Stimulated activated memory B cell treated with anti-CD40 and anti-IgM and Interleukin-4, amounts not matched to agents 10 μg/mL and 1 μg/mL and 100 μg/mL, for 72 hours (primary cell): Measurements from ENCODE around the gene PSMG3.
"Not testable (repeated sequence)": the region's sequence is repeated elsewhere in the genome, so short reads cannot be mapped to it uniquely, and the experiment has no call there.

Experiments used
- ATAC-seq: fragments of 150-1000 bp; cut with Tn5 transposase; 2 replicates; pipeline ENCODE4 v1.10.0; 2021
- H3K27ac Mint-ChIP-seq: one replicate; pipeline ENCODE4 v1.8.0; 2022; ENCODE audit warnings: mild to moderate bottlenecking, mixed read lengths
- H3K27me3 Mint-ChIP-seq: one replicate; pipeline ENCODE4 v1.8.0; 2022; ENCODE audit warnings: mixed read lengths
- H3K36me3 Mint-ChIP-seq: one replicate; pipeline ENCODE4 v1.8.0; 2022; ENCODE audit warnings: mixed read lengths
- H3K4me1 Mint-ChIP-seq: one replicate; pipeline ENCODE4 v1.8.0; 2022; ENCODE audit warnings: mixed read lengths
- H3K4me3 Mint-ChIP-seq: one replicate; pipeline ENCODE4 v1.8.0; 2022; ENCODE audit warnings: mild to moderate bottlenecking, moderate library complexity, mixed read lengths
- H3K9me3 Mint-ChIP-seq: one replicate; pipeline ENCODE4 v1.8.0; 2022; ENCODE audit warnings: mixed read lengths

PSMG3 gene

GRCh38 chr7:1531979-1532455, 37.8 kb downstream of the PSMG3 start:
- Mint-ChIP-seq H3K9me3 (no peaks in the 10 kb centered on the region), H3K27me3 (peaks cover 1% of the 10 kb centered on the region), H3K36me3 (peaks cover 7% of the 10 kb centered on the region), H3K4me1 (peaks cover 39% of the 10 kb centered on the region), H3K4me3 (peak overlapping the region; percentile 83), H3K27ac (peak overlapping the region; percentile 90)
- ATAC-seq, result no peak

GRCh38 chr7:1531263-1531978, 38.4 kb downstream of the PSMG3 start:
- peak overlapping the region; percentile 90 for H3K27ac Mint-ChIP-seq
- H3K27me3 Mint-ChIP-seq, result peaks cover 7% of the 10 kb centered on the region
- H3K36me3 Mint-ChIP-seq, result peaks cover 3% of the 10 kb centered on the region
- peak; percentile 36 for ATAC-seq
- H3K4me3 Mint-ChIP-seq, result peak overlapping the region; percentile 83
- no peaks in the 10 kb centered on the region for H3K9me3 Mint-ChIP-seq
- peaks cover 34% of the 10 kb centered on the region for H3K4me1 Mint-ChIP-seq

GRCh38 chr7:1530946-1531262, 38.9 kb downstream of the PSMG3 start:
- ATAC-seq, result peak; percentile 57
- H3K27ac Mint-ChIP-seq, result peak overlapping the region; percentile 90
- H3K27me3 Mint-ChIP-seq, result peaks cover 12% of the 10 kb centered on the region
- peaks cover 33% of the 10 kb centered on the region for H3K4me1 Mint-ChIP-seq
- no peaks in the 10 kb centered on the region for H3K9me3 Mint-ChIP-seq
- H3K36me3 Mint-ChIP-seq, result no peaks in the 10 kb centered on the region
- no peak overlapping the region for H3K4me3 Mint-ChIP-seq

- Mint-ChIP-seq H3K9me3 (no peaks in the 10 kb centered on the region), H3K27ac (no peak overlapping the region), H3K27me3 (peaks cover 18% of the 10 kb centered on the region), H3K4me1 (peaks cover 32% of the 10 kb centered on the region), H3K4me3 (peak overlapping the region; percentile 70), H3K36me3 (no peaks in the 10 kb centered on the region)
- no peak for ATAC-seq
Measured at GRCh38 chr7:1529383-1530116, 40.3 kb downstream of the PSMG3 start.

GRCh38 chr7:1526271-1526754, 43.5 kb downstream of the PSMG3 start:
- no peaks in the 10 kb centered on the region for H3K36me3 Mint-ChIP-seq
- H3K9me3 Mint-ChIP-seq, result no peaks in the 10 kb centered on the region
- peaks cover 45% of the 10 kb centered on the region for H3K27me3 Mint-ChIP-seq
- no peak overlapping the region for H3K4me3 Mint-ChIP-seq
- no peak for ATAC-seq
- H3K27ac Mint-ChIP-seq, result no peak overlapping the region
- H3K4me1 Mint-ChIP-seq, result peaks cover 7% of the 10 kb centered on the region

GRCh38 chr7:1525409-1525808, 44.4 kb downstream of the PSMG3 start:
- H3K27ac Mint-ChIP-seq, result no peak overlapping the region
- H3K9me3 Mint-ChIP-seq, result no peaks in the 10 kb centered on the region
- ATAC-seq, result no peak
- H3K36me3 Mint-ChIP-seq, result no peaks in the 10 kb centered on the region
- no peak overlapping the region for H3K4me3 Mint-ChIP-seq
- peaks cover 49% of the 10 kb centered on the region for H3K27me3 Mint-ChIP-seq
- peaks cover 9% of the 10 kb centered on the region for H3K4me1 Mint-ChIP-seq

GRCh38 chr7:1523844-1524243, 46.0 kb downstream of the PSMG3 start:
- Mint-ChIP-seq H3K27me3 (peaks cover 55% of the 10 kb centered on the region), H3K4me1 (peaks cover 9% of the 10 kb centered on the region), H3K9me3 (peaks cover 7% of the 10 kb centered on the region), H3K27ac (no peak overlapping the region), H3K4me3 (no peak overlapping the region), H3K36me3 (peaks cover 6% of the 10 kb centered on the region)
- ATAC-seq, result peak; percentile 27

GRCh38 chr7:1523208-1523607, 46.6 kb downstream of the PSMG3 start:
- H3K36me3 Mint-ChIP-seq, result peaks cover 6% of the 10 kb centered on the region
- H3K4me3 Mint-ChIP-seq, result no peak overlapping the region
- H3K9me3 Mint-ChIP-seq, result peaks cover 7% of the 10 kb centered on the region
- peak; percentile 39 for ATAC-seq
- H3K27me3 Mint-ChIP-seq, result peaks cover 57% of the 10 kb centered on the region
- H3K27ac Mint-ChIP-seq, result no peak overlapping the region
- H3K4me1 Mint-ChIP-seq, result peaks cover 9% of the 10 kb centered on the region

GRCh38 chr7:1521456-1521855, 48.4 kb downstream of the PSMG3 start:
- H3K36me3 Mint-ChIP-seq, result peaks cover 6% of the 10 kb centered on the region
- H3K4me3 Mint-ChIP-seq, result no peak overlapping the region
- peaks cover 7% of the 10 kb centered on the region for H3K9me3 Mint-ChIP-seq
- ATAC-seq, result no peak
- peaks cover 9% of the 10 kb centered on the region for H3K4me1 Mint-ChIP-seq
- H3K27ac Mint-ChIP-seq, result no peak overlapping the region
- peaks cover 51% of the 10 kb centered on the region for H3K27me3 Mint-ChIP-seq

GRCh38 chr7:1520539-1521234, 49.1 kb downstream of the PSMG3 start:
- Mint-ChIP-seq H3K9me3 (peaks cover 7% of the 10 kb centered on the region), H3K27ac (no peak overlapping the region), H3K4me1 (peaks cover 9% of the 10 kb centered on the region), H3K27me3 (peaks cover 43% of the 10 kb centered on the region), H3K4me3 (no peak overlapping the region), H3K36me3 (peaks cover 6% of the 10 kb centered on the region)
- ATAC-seq, result no peak

- ATAC-seq, H3K27ac Mint-ChIP-seq, H3K4me1 Mint-ChIP-seq, H3K36me3 Mint-ChIP-seq, H3K4me3 Mint-ChIP-seq, H3K9me3 Mint-ChIP-seq: not testable (repeated sequence)
- H3K27me3 Mint-ChIP-seq, result peaks cover 38% of the 10 kb centered on the region
Measured at GRCh38 chr7:1519322-1519922, 50.4 kb downstream of the PSMG3 start.
